Erythroblast (primary cell): Measurements from ENCODE around the gene GPR149.

Experiments used
- DNase-seq, 2 experiments: peaks; one replicate each; lab custom pipeline; 2025; lab: John Stamatoyannopoulos, UW
- GATA1 ChIP-seq: IDR thresholded peaks from 2 replicates; pipeline ENCODE4 v1.6.1; 2011; ENCODE audit warnings: low read depth, mild to moderate bottlenecking, control low read depth, low read length, moderate library complexity
- POLR2A ChIP-seq: IDR thresholded peaks from 2 replicates; pipeline ENCODE4 v1.6.1; 2011; ENCODE audit warnings: mild to moderate bottlenecking, low read length

GPR149 gene

GRCh38 chr3:154316974-154317767, 112.8 kb downstream of the GPR149 start:
- no peak for DNase-seq
- TF ChIP-seq POLR2A: no peak
- TF ChIP-seq GATA1: no peak

- no peak for TF ChIP-seq GATA1
- no peak for TF ChIP-seq POLR2A
- no peak for DNase-seq
Measured at GRCh38 chr3:154314152-154314551, 115.8 kb downstream of the GPR149 start.

GRCh38 chr3:154310840-154311239, 119.2 kb downstream of the GPR149 start:
- TF ChIP-seq GATA1 (no peak), POLR2A (no peak)
- no peak for DNase-seq

- TF ChIP-seq POLR2A: no peak
- TF ChIP-seq GATA1: no peak
- no peak for DNase-seq
Measured at GRCh38 chr3:154307363-154307762, 122.6 kb downstream of the GPR149 start.

GRCh38 chr3:154304936-154305335, 125.1 kb downstream of the GPR149 start:
- TF ChIP-seq GATA1: no peak
- TF ChIP-seq POLR2A: no peak
- no peak for DNase-seq

GRCh38 chr3:154304116-154304786, 125.7 kb downstream of the GPR149 start:
- TF ChIP-seq POLR2A: no peak
- TF ChIP-seq GATA1: no peak
- DNase-seq: no peak

GRCh38 chr3:154301561-154301960, 128.4 kb downstream of the GPR149 start:
- TF ChIP-seq POLR2A (no peak), GATA1 (no peak)
- DNase-seq: no peak

GRCh38 chr3:154294016-154294415, 136.0 kb downstream of the GPR149 start:
- no peak for TF ChIP-seq GATA1
- TF ChIP-seq POLR2A: no peak
- DNase-seq: no peak

- no peak for DNase-seq
- TF ChIP-seq GATA1: no peak
- TF ChIP-seq POLR2A: no peak
Measured at GRCh38 chr3:154290187-154290586, 139.8 kb downstream of the GPR149 start.
